Endodermal cell (in vitro differentiated cells): Measurements from ENCODE around the gene VANGL2. TPM values are rescaled to one million over a fixed set of nuclear protein-coding genes. Genes with fewer than 3 reads are reported as not detected.

ENCODE experiments used
- DNase-seq: peaks from one replicate; pipeline ENCODE4 v3.0.0-alpha.2; 2017
- H3K27ac ChIP-seq: 2 replicates; pipeline ENCODE4 v1.5.1; 2013; ENCODE audit warnings: mild to moderate bottlenecking, low read depth, low read length, moderate library complexity
- H3K27me3 ChIP-seq: 2 replicates; pipeline ENCODE4 v1.6.1; 2013; ENCODE audit warnings: mild to moderate bottlenecking, low read length, moderate library complexity; ENCODE audit not compliant: insufficient read depth, control insufficient read depth, poor library complexity, severe bottlenecking
- H3K36me3 ChIP-seq: 2 replicates; pipeline ENCODE4 v1.7.0; 2013; ENCODE audit warnings: mild to moderate bottlenecking, low read length, moderate library complexity; ENCODE audit not compliant: control insufficient read depth, insufficient read depth
- H3K4me1 ChIP-seq: one replicate; pipeline ENCODE4 v1.7.0; 2013; ENCODE audit warnings: low read length; ENCODE audit not compliant: control insufficient read depth, insufficient read depth
- H3K4me3 ChIP-seq: 2 replicates; pipeline ENCODE4 v1.5.1; 2013; ENCODE audit warnings: mild to moderate bottlenecking, low read length, moderate library complexity
- H3K9ac ChIP-seq: 2 replicates; pipeline ENCODE4 v1.6.1; 2013; ENCODE audit warnings: mild to moderate bottlenecking, low read length, moderate library complexity; ENCODE audit not compliant: poor library complexity, severe bottlenecking; ENCODE audit errors: extremely low read depth
- H3K9me3 ChIP-seq: 2 replicates; pipeline ENCODE4 v1.6.1; 2013; ENCODE audit warnings: mild to moderate bottlenecking, low read length, moderate library complexity; ENCODE audit not compliant: control insufficient read depth
- H3K27ac Mint-ChIP-seq: 2 replicates; pipeline ENCODE4 v1.8.0; 2020; ENCODE audit warnings: mixed read lengths
- H3K27me3 Mint-ChIP-seq: 2 replicates; pipeline ENCODE4 v1.8.0; 2021; ENCODE audit warnings: mild to moderate bottlenecking, mixed read lengths; ENCODE audit not compliant: insufficient read depth
- H3K36me3 Mint-ChIP-seq: 2 replicates; pipeline ENCODE4 v1.8.0; 2020; ENCODE audit warnings: low read depth, mixed read lengths
- H3K4me1 Mint-ChIP-seq: 2 replicates; pipeline ENCODE4 v1.8.0; 2020; ENCODE audit warnings: mixed read lengths
- H3K4me3 Mint-ChIP-seq: 2 replicates; pipeline ENCODE4 v1.8.0; 2020; ENCODE audit warnings: mild to moderate bottlenecking, moderate library complexity, mixed read lengths
- H3K9me3 Mint-ChIP-seq: 2 replicates; pipeline ENCODE4 v1.8.0; 2020; ENCODE audit warnings: mild to moderate bottlenecking, mixed read lengths
- CTCF ChIP-seq: fragments of 200-600 bp; sonication (generic); conservative IDR thresholded peaks from 2 replicates; pipeline ENCODE4 v1.5.0; 2021; ENCODE audit warnings: antibody characterized with exemption, mild to moderate bottlenecking
- WGBS, 2 experiments: methylation state at CpG; one replicate each; pipeline versions ENCODE4 v1.1.5 to v1.1.7; 2013; ENCODE audit warnings: missing lambda C conversion rate in 2 of 2, mixed read lengths in 1 of 2; ENCODE audit not compliant: insufficient coverage in 1 of 2, insufficient read length in 1 of 2; 5-methylcytosine and 5-hydroxymethylcytosine counted together
- total RNA-seq, 2 donors: library from RNA; stranded (reverse); fragmentation: NEBNext Ultra II Directional in 1 of 2; extraction: Animal tissue kit (Norgen Biotek cat#: 25700) in 1 of 2; gene quantifications; 2 replicates in 1 of 2; 3 replicates in 1 of 2; pipeline ENCODE4 v1.2.1, GENCODE V29; 2021

VANGL2 gene
- total RNA-seq, 2 donors from 2014 or later: 62.5 to 67.5 TPM

- peak; percentile 72 for DNase-seq
- peak overlapping the region; percentile 80 for H3K4me3 Mint-ChIP-seq
- Histone ChIP-seq H3K27ac (peak overlapping the region; percentile 99), H3K4me3 (peak overlapping the region; percentile 83), H3K9ac (peak overlapping the region; percentile 84), H3K36me3 (no peaks in the 10 kb centered on the region), H3K9me3 (no peaks in the 10 kb centered on the region), H3K4me1 (peaks cover 1% of the 10 kb centered on the region), H3K27me3 (no peaks in the 10 kb centered on the region)
- no peaks in the 10 kb centered on the region for H3K27me3 Mint-ChIP-seq
- H3K4me1 Mint-ChIP-seq: peaks cover 53% of the 10 kb centered on the region
- H3K36me3 Mint-ChIP-seq: no peaks in the 10 kb centered on the region
- 8 to 22% methylated on average over 4 to 16 of the region's 17 CpGs for WGBS, 2 experiments
- peak overlapping the region; percentile 81 for H3K27ac Mint-ChIP-seq
- H3K9me3 Mint-ChIP-seq: no peaks in the 10 kb centered on the region
- peak; percentile 54 for TF ChIP-seq CTCF
These were observed 681 bp upstream of the VANGL2 start for GRCh38 chr1:160399544-160400222.

GRCh38 chr1:160400646-160401486 lies 502 bp downstream of the VANGL2 start:
- Mint-ChIP-seq H3K27me3 (no peaks in the 10 kb centered on the region), H3K36me3 (no peaks in the 10 kb centered on the region), H3K4me3 (peak overlapping the region; percentile 80), H3K4me1 (peaks cover 64% of the 10 kb centered on the region), H3K27ac (peak overlapping the region; percentile 15), H3K9me3 (no peaks in the 10 kb centered on the region)
- H3K36me3 ChIP-seq: peaks cover 7% of the 10 kb centered on the region
- peak; percentile 67 for DNase-seq
- TF ChIP-seq CTCF: peak; percentile 3
- H3K9ac ChIP-seq: peak overlapping the region; percentile 90
- H3K9me3 ChIP-seq: no peaks in the 10 kb centered on the region
- H3K4me1 ChIP-seq: peaks cover 3% of the 10 kb centered on the region
- WGBS, 2 experiments: 0 to 1% methylated on average over 16 to 48 of the region's 55 CpGs
- peak overlapping the region; percentile 99 for H3K4me3 ChIP-seq
- H3K27me3 ChIP-seq: no peaks in the 10 kb centered on the region
- H3K27ac ChIP-seq: peak overlapping the region; percentile 97

- H3K9ac ChIP-seq: peak overlapping the region; percentile 90
These were observed 1.1 kb downstream of the VANGL2 start for GRCh38 chr1:160401487-160401805.

More at GRCh38 chr1:160401487-160401805, 1.1 kb downstream of the VANGL2 start:
- H3K4me3 ChIP-seq: peak overlapping the region; percentile 99
- H3K27ac ChIP-seq: peak overlapping the region; percentile 97
- H3K9me3 ChIP-seq: no peaks in the 10 kb centered on the region
- no peaks in the 10 kb centered on the region for H3K9me3 Mint-ChIP-seq
- no peak for DNase-seq
- peaks cover 5% of the 10 kb centered on the region for H3K4me1 ChIP-seq
- peaks cover 7% of the 10 kb centered on the region for H3K36me3 ChIP-seq
- peaks cover 69% of the 10 kb centered on the region for H3K4me1 Mint-ChIP-seq
- peak overlapping the region; percentile 80 for H3K4me3 Mint-ChIP-seq
- H3K27ac Mint-ChIP-seq: peak overlapping the region; percentile 15
- H3K27me3 ChIP-seq: no peaks in the 10 kb centered on the region
- TF ChIP-seq CTCF: no peak
- WGBS, 2 experiments: 19 to 35% methylated on average over 4 to 7 of the region's 7 CpGs
- H3K27me3 Mint-ChIP-seq: no peaks in the 10 kb centered on the region
- H3K36me3 Mint-ChIP-seq: peaks cover 3% of the 10 kb centered on the region
